HG03159 (cell line): ENCODE data around the gene DPH3.

Experiments
- ATAC-seq: cut with Tn5 transposase; IDR thresholded peaks from one replicate; pipeline ENCODE4 v1.9.1; 2021; ENCODE audit warnings: mild to moderate bottlenecking, moderate library complexity; ENCODE audit not compliant: unreplicated experiment

Gene DPH3

DNA sequence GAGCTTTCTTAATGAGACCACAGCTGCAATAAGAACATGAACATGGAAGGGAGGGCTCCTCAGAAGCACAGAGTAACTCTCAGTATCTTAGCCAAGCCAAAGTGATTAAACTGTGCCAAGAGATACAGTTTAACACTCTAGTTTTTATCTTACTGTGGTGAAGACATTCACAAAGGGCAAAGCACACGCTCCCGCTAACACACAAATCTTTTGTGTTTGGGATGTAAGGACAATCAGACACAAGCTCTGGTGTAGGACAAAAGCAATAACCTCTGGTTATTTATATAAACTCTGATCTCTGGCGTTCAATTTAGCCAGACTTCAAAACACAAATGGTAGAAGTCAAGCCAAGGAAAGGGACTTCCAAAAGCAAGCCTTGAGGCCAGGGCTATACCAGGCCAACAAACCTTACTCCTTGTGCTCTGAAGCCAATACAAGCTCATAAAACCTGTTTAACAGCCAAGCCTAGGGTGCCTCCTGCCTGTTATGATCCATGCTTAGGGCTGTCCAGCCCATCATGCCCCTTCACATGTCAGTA is 27.8 kb downstream of the DPH3 start:
- no peak for ATAC-seq

DNA sequence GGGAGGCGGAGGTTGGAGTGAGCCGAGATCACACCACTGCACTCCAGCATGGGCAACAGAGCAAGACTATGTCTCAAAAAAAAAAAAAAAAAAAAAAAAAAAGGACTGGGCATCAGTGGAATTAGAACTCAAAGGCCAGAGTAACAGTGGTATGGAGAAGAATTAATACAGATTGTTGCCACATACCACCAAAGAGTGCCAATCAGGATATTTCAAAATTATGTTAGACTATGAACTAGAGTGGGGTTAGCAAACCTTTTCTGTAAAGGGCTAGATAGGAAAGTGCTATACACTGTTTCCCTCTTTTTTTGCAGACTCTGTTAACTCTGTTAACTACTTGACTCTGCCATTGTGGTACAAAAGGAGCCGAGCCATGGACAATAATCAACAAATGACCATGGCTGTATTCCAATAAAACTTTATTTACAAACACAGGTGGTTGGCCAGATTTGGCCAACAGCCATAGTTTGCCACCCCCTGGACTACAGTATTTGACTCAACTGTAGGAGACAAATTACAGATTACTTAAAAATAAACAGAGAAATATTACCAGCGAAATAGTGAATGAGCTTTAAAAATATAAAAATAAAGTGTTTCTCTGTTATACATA is 28.6 kb downstream of the DPH3 start:
- ATAC-seq, result no peak

DNA sequence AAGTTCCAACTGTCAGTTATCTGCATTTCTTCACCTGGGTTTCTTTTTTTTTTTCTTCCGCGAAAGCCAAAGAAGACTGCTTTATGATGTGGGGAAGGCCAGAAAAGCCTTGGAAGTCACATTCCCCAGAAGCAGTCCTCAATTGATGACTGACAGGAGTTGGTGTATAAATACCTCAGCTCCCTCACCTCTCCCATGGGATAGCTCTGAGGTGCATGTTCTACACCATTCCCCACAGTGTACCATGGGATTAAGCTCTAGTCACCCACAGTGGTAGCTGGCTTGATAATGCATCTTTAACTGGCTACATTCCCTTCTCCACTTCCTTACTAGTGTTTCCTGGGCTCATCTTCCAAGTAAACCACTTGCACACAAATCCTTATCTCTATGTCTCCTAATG is 30.5 kb downstream of the DPH3 start:
- no peak for ATAC-seq

DNA sequence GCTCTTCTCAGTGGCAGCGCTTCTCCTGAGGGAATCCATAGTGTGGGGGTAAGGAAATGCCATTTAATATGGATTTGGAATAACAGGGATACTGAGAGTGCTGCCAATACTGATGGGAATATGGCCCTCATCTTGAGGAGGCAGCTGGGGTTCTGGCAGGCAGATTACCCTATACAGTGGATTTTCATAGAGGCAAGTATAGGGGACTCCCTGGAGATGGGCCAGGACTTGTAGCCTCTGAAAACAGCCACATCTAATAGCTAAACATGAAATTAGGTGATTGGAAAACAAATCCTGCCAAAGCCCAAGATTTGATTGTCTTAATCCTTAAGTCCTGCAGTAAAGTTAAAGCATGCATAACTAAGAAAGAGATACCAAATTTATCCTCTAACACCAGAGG is 30.9 kb downstream of the DPH3 start:
- no peak for ATAC-seq

DNA sequence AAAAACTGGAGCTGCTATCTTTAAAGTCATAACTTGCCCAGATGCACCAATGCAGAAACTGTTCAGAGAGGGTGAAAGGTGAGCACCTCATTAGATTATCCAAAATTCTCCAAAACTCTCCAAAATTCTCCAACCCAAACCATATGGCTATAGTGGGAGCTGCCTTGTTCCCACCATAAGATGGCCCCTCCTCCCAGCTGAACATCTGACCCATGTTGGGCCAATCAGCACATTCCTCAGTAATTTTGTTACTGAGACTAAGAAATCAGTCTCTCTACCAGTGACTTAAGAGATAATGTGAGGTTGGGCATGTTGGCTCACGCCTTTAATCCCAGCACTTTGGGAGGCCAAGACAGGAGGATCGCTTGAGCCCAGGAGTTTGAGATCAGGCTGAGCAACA is 32.8 kb downstream of the DPH3 start:
- no peak for ATAC-seq

DNA sequence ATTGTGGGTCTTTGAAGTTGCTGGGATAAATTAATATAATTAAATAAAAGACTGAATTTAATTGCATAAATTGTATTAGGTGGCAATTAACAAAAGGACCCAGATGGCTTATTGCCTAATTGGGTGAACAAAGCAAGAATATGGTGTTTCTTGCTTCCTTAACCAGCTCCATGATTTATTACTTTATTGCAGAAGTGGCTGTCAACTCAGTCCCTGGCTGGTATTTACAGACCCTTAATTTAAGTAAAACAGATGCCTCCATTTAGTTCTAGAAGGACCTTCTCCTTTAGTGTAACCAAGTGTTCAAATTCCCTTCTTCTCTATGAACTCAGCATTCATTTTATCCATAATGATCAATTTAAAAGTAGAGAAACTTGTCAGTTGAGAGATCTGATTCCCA is 35.1 kb downstream of the DPH3 start:
- no peak for ATAC-seq

DNA sequence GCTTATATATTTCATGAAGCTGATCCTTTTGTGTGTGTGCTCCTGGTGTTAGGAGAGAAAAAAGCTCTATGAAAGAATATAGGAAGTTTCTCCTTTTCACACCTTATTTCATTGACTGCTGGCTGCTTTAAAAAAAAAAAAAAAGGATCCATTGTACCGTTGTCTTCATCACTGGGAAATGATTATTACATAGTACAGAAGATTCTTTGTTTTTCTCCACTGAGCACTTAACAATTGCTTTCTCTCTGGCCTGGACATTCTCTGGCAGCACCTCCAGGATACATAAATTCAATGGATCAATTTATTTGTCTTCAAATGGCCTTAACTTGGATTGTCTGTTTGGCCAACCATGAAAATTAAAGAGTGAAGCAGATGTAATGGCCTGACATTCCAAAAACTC is 37.2 kb downstream of the DPH3 start:
- no peak for ATAC-seq

DNA sequence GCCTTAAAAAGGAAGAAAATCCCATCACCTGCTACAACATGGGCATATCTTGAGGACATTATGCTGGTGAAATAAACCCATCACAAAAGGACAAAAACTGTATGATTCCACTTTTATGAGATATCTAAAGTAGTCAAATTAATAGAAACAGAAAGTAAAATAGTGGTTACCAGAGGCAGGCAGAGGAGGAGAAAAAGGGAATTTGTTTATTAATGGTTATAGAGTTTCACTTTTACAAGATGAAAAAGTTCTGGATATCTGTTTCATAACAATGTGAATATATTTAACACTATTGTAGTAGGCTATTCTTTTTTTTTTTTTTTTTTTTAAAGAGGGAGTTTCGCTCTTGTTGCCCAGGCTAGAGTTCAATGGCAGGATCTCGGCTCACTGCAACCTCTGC is 40.4 kb downstream of the DPH3 start:
- no peak for ATAC-seq

DNA sequence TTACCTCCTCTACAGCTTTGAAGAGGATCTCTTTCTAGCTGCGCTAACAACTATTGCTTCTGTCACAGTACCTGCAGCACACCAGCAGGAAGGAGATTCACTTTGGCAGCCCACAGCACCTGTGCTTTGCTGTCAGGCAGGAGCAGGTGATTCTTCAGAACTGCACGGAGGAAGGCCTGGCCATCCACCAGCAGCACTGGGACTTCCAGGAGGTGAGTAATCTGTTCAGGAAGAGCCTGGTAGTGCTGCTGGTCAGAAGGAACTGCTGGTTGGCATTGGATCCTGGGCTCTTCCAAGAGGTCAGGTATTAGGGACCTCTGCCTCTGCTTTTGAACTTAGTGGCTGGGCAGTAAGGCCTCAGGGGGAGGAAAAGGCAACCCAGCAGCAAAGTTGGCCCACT is 42.2 kb downstream of the DPH3 start:
- no peak for ATAC-seq

DNA sequence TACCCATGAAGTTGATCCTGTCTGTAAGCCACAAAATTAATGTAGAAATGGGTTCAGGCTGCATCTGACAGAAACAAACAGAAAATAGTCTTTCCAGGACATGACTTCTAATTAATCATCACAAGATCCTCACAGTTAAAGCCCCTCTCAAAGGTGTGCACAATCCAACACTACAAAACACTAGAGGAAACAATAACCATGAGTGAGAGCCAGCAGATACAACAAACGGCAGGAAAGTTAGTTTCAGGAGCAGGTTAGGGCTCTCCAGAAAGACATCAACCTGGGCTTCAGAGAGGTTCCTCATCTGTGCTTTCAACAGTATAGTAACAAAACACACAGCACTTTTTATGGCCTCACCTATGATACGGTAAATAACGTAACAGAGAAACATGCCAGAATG is 42.8 kb downstream of the DPH3 start:
- ATAC-seq, result no peak

DNA sequence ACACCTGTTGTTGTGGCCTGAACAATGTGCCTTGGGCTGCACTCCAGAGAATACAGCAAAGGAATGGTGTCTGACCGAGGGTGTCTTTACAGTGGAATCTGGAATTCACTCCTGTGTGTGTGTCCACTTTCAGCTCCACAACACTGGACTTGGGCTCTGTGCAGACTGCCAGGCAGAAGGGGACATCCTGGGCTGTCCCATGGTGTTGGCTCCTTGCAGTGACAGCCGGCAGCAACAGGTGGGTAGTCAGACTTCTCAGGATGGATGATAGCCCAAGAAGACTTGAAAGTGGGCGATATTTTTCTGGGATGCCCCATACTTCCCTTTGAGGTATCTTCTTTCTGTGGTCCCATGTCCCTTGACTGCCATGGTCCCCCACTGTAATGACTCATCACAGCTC is 45.0 kb downstream of the DPH3 start:
- ATAC-seq, result no peak

DNA sequence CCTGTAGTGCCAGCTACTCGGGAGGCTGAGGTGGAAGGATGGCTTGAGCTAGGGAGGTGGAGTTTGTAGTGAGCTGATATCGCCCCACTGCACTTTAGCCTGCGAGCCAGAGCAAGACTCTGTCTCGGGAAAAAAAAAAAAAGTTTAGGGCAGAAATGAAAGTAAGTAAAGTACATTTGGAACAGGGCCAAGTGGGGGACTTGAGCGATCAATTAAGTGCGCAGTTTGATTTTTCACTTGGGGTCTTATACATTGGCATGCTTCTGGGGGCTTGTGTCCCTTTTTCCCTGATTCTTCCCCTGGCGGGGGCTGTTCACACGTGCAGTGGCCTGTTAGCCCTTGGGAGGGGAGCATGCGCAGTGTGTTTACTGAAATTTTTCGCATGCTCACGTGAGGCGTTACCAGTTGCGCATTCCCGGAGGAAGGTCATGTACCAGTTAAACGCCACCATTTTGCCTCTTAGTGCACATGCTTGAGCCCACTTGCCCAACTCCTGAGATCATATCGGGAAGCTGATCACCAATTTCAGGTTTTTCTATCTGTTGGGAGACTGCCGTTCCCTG is 48.3 kb downstream of the DPH3 start:
- no peak for ATAC-seq

DNA sequence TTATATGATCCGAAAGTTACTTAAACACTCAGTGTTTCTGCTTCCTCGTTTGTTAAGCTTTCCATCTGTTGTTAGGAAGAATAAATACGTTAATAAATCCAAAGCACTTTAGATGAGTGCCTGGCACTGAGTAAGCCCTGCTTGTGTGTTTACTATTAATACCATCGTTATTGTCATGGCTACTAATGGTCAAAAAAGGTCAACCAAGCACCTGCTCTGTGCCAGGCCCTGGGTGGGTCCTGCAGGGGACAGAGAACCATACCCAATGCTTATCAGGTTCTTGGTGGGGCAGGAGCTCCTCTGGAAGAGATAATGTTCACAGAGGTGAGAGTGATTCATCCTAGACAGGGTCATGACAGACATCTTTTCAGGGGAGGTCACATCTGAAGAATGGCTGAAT is 50.4 kb downstream of the DPH3 start:
- ATAC-seq, result no peak

DNA sequence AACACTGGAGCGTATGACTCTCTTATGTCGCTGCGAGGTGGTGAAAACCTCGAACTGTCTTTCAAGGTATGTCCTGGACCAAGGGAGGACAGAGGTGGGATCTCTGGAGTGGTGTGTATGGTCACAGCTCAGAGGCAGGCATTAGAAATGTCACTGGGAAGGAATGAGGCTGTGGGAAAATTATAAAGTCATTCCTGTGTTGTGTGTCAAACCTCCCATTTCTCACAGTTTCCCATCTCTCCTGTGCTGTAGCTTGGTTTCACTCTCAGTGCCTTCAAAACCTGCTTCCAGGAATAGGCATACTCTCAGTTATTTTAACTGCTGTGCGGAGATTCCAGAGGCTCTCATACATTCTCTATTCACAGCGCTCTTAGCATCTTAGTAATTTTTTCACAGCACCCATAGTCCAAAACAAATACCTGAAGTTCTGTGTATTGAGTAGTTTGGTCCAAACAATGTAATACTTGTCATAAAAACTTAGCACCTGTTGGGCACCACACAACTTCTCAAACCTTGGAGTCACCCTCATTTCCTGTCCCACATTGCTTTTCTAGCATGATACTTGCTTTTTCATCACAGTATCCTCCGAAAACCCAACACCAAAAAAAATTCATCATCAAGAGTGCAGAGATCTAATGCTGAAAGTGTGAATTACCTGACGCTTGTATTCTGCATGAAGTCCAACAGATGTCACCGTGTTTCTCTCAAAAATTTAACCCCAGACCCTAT is 53.4 kb downstream of the DPH3 start:
- ATAC-seq, result no peak
